ENCODE results near the gene IL1R1. TPM values are rescaled to one million over a fixed set of nuclear protein-coding genes. Genes with fewer than 3 reads are reported as not detected.
A peak's percentile ranks its signal among the peaks of the same experiment; 100 is the strongest.

IL1R1 gene
- total and polyA plus RNA-seq, 2 of the 4 experiments (the other 2 are of a cell fraction), result 6.5 to 13.8 TPM

DNA sequence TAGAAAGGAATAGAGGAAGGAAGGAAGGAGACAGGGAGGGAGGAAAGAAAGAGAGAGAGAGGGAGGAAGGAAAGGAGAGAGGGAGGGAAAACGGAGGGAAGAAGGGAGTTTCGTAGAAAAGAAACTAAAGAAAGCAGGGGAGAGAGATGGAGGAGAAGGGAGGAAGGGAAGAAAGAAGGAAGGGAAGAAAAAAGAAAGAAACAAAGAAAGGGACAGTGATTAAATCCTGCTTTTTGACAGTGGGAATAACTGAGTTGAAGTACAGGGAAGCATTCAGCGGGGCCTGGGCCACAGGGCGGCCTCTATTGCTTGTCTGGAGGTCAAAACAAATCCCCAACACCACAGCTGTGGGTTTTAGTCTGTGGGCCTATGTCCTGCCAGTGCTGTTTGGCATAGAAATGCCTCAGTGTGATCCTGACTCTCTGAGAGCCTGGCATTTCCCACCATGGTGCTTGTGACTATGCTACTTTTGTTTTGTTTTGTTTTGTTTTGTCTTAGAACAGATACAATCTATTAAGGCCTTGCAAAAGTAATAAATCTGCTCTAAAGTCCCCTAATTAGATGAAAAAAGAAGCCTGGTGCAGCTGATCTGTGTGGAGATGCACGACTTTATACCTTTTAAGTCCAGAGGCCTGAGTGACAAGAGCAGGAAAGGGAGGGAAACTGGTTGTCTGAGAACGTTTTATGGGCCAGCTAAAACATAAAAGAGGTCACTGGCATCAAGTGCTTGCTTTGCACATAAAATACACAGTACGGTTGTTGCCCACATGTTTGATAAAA, 84.3 kb downstream of the IL1R1 start:
- Histone ChIP-seq H3K27me3 (ENCODE audit: control insufficient read depth, insufficient read depth, low read length) (no peaks in the 10 kb centered on the region), H2BK15ac (ENCODE audit: low read depth, low read length) (peak overlapping the region; percentile 70; the same call in 2 of the 3 replicates), H2BK120ac (ENCODE audit: low read depth, low read length) (peak overlapping the region; percentile 90), H4K8ac (ENCODE audit: low read depth in 2 of 2, low read length in 2 of 2) (peak overlapping the region; percentile 37 to 86), H3K4ac (ENCODE audit: low read depth, low read length) (peak overlapping the region; percentile 84), H2BK5ac (ENCODE audit: low read depth, low read length, poor library complexity, severe bottlenecking) (peak overlapping the region; percentile 81), H3K56ac (ENCODE audit: extremely low read depth, insufficient read depth, low read length) (peak overlapping the region; percentile 72), H3K36me3 (ENCODE audit: control insufficient read depth, insufficient read depth, low read length) (no peaks in the 10 kb centered on the region), H4K5ac (ENCODE audit: low read depth, low read length) (peak overlapping the region; percentile 76), H3K79me1 (ENCODE audit: low read depth in 1 of 2, low read length in 2 of 2) (no peaks in the 10 kb centered on the region), H2AK9ac (replicated peaks; ENCODE audit: low read depth, low read length, poor library complexity) (peak overlapping the region; percentile 80), H3K18ac (ENCODE audit: low read depth, low read length) (peak overlapping the region; percentile 88), H3K9ac (ENCODE audit: low read depth, low read length) (peak overlapping the region; percentile 26), H3K9me1 (ENCODE audit: insufficient read depth, low read length) (peaks cover 12% of the 10 kb centered on the region), H2AFZ (replicated peaks; ENCODE audit: low read length, poor library complexity) (peak overlapping the region; percentile 86), H3K23ac (ENCODE audit: low read depth, low read length) (peak overlapping the region; percentile 83; the same call in 1 of the 2 replicates), H3K27ac (ENCODE audit: insufficient read depth, low read length) (peak overlapping the region; percentile 69), H3K4me1 (ENCODE audit: control insufficient read depth, insufficient read depth, low read length) (peaks cover 13% of the 10 kb centered on the region), H3K9me3 (ENCODE audit: control insufficient read depth, insufficient read depth, low read length) (no peaks in the 10 kb centered on the region), H2AK5ac (ENCODE audit: low read depth, low read length) (peak overlapping the region; percentile 72), H3K4me2 (ENCODE audit: low read depth, low read length) (0 out of 2 replicates have a peak overlapping the region, but pooled peaks have one; percentile 12), H4K20me1 (ENCODE audit: insufficient read depth, low read length) (no peaks in the 10 kb centered on the region), H3K4me3 (ENCODE audit: insufficient read depth, low read depth, low read length) (no peak overlapping the region), H4K91ac (ENCODE audit: insufficient read depth, low read depth, low read length) (peak overlapping the region; percentile 85), H2BK20ac (ENCODE audit: low read depth, low read length) (peak overlapping the region; percentile 87), H3K14ac (replicated peaks; ENCODE audit: low read depth, low read length) (peak overlapping the region; percentile 85)
- dilution Hi-C loops (cut with HindIII; ENCODE audit: low sequenced_read_pairs, unreplicated experiment) (no loop called here), intact Hi-C loops (cut with micrococcal nuclease) (no loop called here), in situ Hi-C loops (cut with MboI; ENCODE audit: low sequenced_read_pairs) (no loop called here)
- WGBS, 2 experiments (ENCODE audit: extremely low coverage in 2 of 2, insufficient read length in 1 of 2), result 92 to 100% methylated on average over 2 of the region's 7 CpGs
- BruUV-seq (replicated peaks), result no TSS peak
- TF ChIP-seq POLR2A (IDR thresholded peaks at IDR 0.05; ENCODE audit: low read depth, low read length) (peak; percentile 36; the same call in 1 of the 2 replicates), MAFK (IDR thresholded peaks at IDR 0.05; ENCODE audit: low read depth, low read length) (no peak)
- DNase-seq (peak; percentile 30), ATAC-seq (ENCODE audit: low read depth) (no peak)
- POLR2A ChIA-PET (ENCODE audit: unreplicated experiment), result no interaction called here
- CTCF ChIA-PET, result interaction anchor here (1.4 kb wide), 1 partner anchor 14 kb away, joined by 4 read pairs; no protein-coding TSS in a partner anchor

All from IMR-90 (cell line).